NCI-H1105 treated with DMSO at 0.1 percent for 48 hours (cell line): ENCODE results near the gene COX17.

ENCODE experiments used
- DNase-seq: peaks from one replicate; lab custom pipeline; 2025; lab: John Stamatoyannopoulos, UW

The COX17 gene

GRCh38 chr3:119645813-119646212, 31.4 kb downstream of the COX17 start:
- no peak for DNase-seq

GRCh38 chr3:119644481-119644880, 32.7 kb downstream of the COX17 start:
- DNase-seq: no peak

- no peak for DNase-seq
These were observed 33.7 kb downstream of the COX17 start for GRCh38 chr3:119643528-119643927.

- no peak for DNase-seq
These were observed 34.3 kb downstream of the COX17 start for GRCh38 chr3:119642746-119643473.

- DNase-seq: no peak
These were observed 35.8 kb downstream of the COX17 start for GRCh38 chr3:119641416-119641815.

- no peak for DNase-seq
These were observed 37.5 kb downstream of the COX17 start for GRCh38 chr3:119639494-119640350.

GRCh38 chr3:119637679-119638477, 39.3 kb downstream of the COX17 start:
- no peak for DNase-seq

- no peak for DNase-seq
These were observed 40.2 kb downstream of the COX17 start for GRCh38 chr3:119636891-119637611.

GRCh38 chr3:119636249-119636648, 41.0 kb downstream of the COX17 start:
- no peak for DNase-seq

GRCh38 chr3:119635719-119636118, 41.5 kb downstream of the COX17 start:
- DNase-seq: no peak

GRCh38 chr3:119632829-119633228, 44.4 kb downstream of the COX17 start:
- DNase-seq: no peak

GRCh38 chr3:119632216-119632615, 45.0 kb downstream of the COX17 start:
- DNase-seq: no peak

- no peak for DNase-seq
These were observed 45.7 kb downstream of the COX17 start for GRCh38 chr3:119631516-119631915.

- no peak for DNase-seq
These were observed 46.3 kb downstream of the COX17 start for GRCh38 chr3:119630880-119631329.

- DNase-seq: no peak
These were observed 46.9 kb downstream of the COX17 start for GRCh38 chr3:119630128-119630879.

- DNase-seq: no peak
These were observed 48.3 kb downstream of the COX17 start for GRCh38 chr3:119628816-119629445.

- DNase-seq: no peak
These were observed 48.8 kb downstream of the COX17 start for GRCh38 chr3:119628390-119628789.

GRCh38 chr3:119627461-119627860, 49.7 kb downstream of the COX17 start:
- DNase-seq: no peak

- DNase-seq: no peak
These were observed 51.0 kb downstream of the COX17 start for GRCh38 chr3:119626196-119626595.

- no peak for DNase-seq
These were observed 51.6 kb downstream of the COX17 start for GRCh38 chr3:119625451-119626153.
